Stimulated activated CD8-positive, alpha-beta memory T cell treated with anti-CD3 and anti-CD28 coated beads, Interleukin-2, amount 100 ng/mL, for 48 hours (primary cell): Measurements from ENCODE around the gene PDK2.

ENCODE experiments used
- DNase-seq, 2 donors: peaks; one replicate each; pipeline ENCODE4 v3.0.0-alpha.2; 2020; ENCODE audit warnings: low read depth in 2 of 2

Gene PDK2

GRCh38 chr17:50117202-50118051, 22.3 kb downstream of the PDK2 start:
- peak; percentile 50 to 55 for DNase-seq

- DNase-seq = no peak
These were observed 23.1 kb downstream of the PDK2 start for GRCh38 chr17:50118076-50118827.

GRCh38 chr17:50118828-50119218, 23.7 kb downstream of the PDK2 start:
- DNase-seq = no peak

GRCh38 chr17:50120475-50121253, 25.5 kb downstream of the PDK2 start:
- no peak for DNase-seq

GRCh38 chr17:50122945-50123344, 27.8 kb downstream of the PDK2 start:
- no peak for DNase-seq

- no peak for DNase-seq
These were observed 28.6 kb downstream of the PDK2 start for GRCh38 chr17:50123649-50124349.

GRCh38 chr17:50125420-50125997, 30.4 kb downstream of the PDK2 start:
- no peak for DNase-seq

GRCh38 chr17:50127697-50128361, 32.7 kb downstream of the PDK2 start:
- DNase-seq = no peak

GRCh38 chr17:50128441-50129352, 33.5 kb downstream of the PDK2 start:
- DNase-seq = no peak

- no peak for DNase-seq
These were observed 34.2 kb downstream of the PDK2 start for GRCh38 chr17:50129353-50129727.

GRCh38 chr17:50129728-50130558, 34.8 kb downstream of the PDK2 start, which contains the start of gene SAMD14:
TSS of gene SAMD14 (minus strand) at chr17:50130160. CDS start at chr17:50124959, 5,201 bp downstream.
- no peak for DNase-seq

- DNase-seq = no peak
These were observed 35.6 kb downstream of the PDK2 start for GRCh38 chr17:50130559-50131305.

- no peak for DNase-seq
These were observed 37.1 kb downstream of the PDK2 start for GRCh38 chr17:50132104-50132794.

GRCh38 chr17:50133028-50133768, 38.0 kb downstream of the PDK2 start:
- DNase-seq = no peak

- DNase-seq = no peak
These were observed 38.6 kb downstream of the PDK2 start for GRCh38 chr17:50133769-50134099.

GRCh38 chr17:50134206-50135110, 39.3 kb downstream of the PDK2 start:
- no peak for DNase-seq
